HUES64 (cell line): ENCODE data around the gene GRIA1.

Experiments
- H3K27ac ChIP-seq: 2 replicates; pipeline ENCODE4 v1.7.0; 2013; ENCODE audit warnings: low read depth, low read length, inconsistent platforms
- H3K27me3 ChIP-seq: 2 replicates; pipeline ENCODE4 v1.6.1; 2013; ENCODE audit warnings: mild to moderate bottlenecking, low read length; ENCODE audit not compliant: insufficient read depth
- H3K36me3 ChIP-seq: 2 replicates; pipeline ENCODE4 v1.6.1; 2013; ENCODE audit warnings: mild to moderate bottlenecking, low read length; ENCODE audit not compliant: insufficient read depth
- H3K4me1 ChIP-seq: 2 replicates; pipeline ENCODE4 v1.6.1; 2013; ENCODE audit warnings: mild to moderate bottlenecking, low read length, moderate library complexity; ENCODE audit not compliant: insufficient read depth
- H3K4me3 ChIP-seq: 2 replicates; pipeline ENCODE4 v1.5.1; 2013; ENCODE audit warnings: mild to moderate bottlenecking, low read length, moderate library complexity
- H3K9ac ChIP-seq: 2 replicates; pipeline ENCODE4 v1.6.1; 2013; ENCODE audit warnings: mild to moderate bottlenecking, low read depth, low read length
- H3K9me3 ChIP-seq: 2 replicates; pipeline ENCODE4 v1.6.1; 2013; ENCODE audit warnings: low read depth, low read length; ENCODE audit not compliant: insufficient read depth
- WGBS: fragments of 150-250, 120-280 bp; methylation state at CpG from one replicate; pipeline ENCODE4 v1.1.7; 2013; ENCODE audit warnings: missing lambda C conversion rate; 5-methylcytosine and 5-hydroxymethylcytosine counted together

GRIA1 gene

GRCh38 chr5:153802050-153802821 is 311.8 kb downstream of the GRIA1 start:
- Histone ChIP-seq H3K9ac (no peak overlapping the region), H3K27ac (no peak overlapping the region), H3K27me3 (no peaks in the 10 kb centered on the region), H3K4me1 (no peaks in the 10 kb centered on the region), H3K9me3 (no peaks in the 10 kb centered on the region), H3K36me3 (no peaks in the 10 kb centered on the region), H3K4me3 (no peak overlapping the region)
- whole genome bisulfite sequencing: 90% methylated on average over 12 of the region's 12 CpGs

- Histone ChIP-seq H3K9ac (no peak overlapping the region), H3K27ac (no peak overlapping the region), H3K4me3 (no peak overlapping the region), H3K27me3 (no peaks in the 10 kb centered on the region), H3K4me1 (no peaks in the 10 kb centered on the region), H3K36me3 (no peaks in the 10 kb centered on the region), H3K9me3 (no peaks in the 10 kb centered on the region)
- 78% methylated on average over 2 of the region's 2 CpGs for WGBS
These were observed 317.3 kb downstream of the GRIA1 start for GRCh38 chr5:153807801-153808200.

- Histone ChIP-seq H3K4me1 (no peaks in the 10 kb centered on the region), H3K9ac (no peak overlapping the region), H3K9me3 (no peaks in the 10 kb centered on the region), H3K27ac (no peak overlapping the region), H3K36me3 (no peaks in the 10 kb centered on the region), H3K4me3 (no peak overlapping the region), H3K27me3 (no peaks in the 10 kb centered on the region)
These were observed 318.7 kb downstream of the GRIA1 start for GRCh38 chr5:153809166-153809565.

GRCh38 chr5:153813901-153814300 is 323.4 kb downstream of the GRIA1 start:
- H3K9ac ChIP-seq: no peak overlapping the region
- no peaks in the 10 kb centered on the region for H3K4me1 ChIP-seq
- no peaks in the 10 kb centered on the region for H3K9me3 ChIP-seq
- H3K36me3 ChIP-seq: no peaks in the 10 kb centered on the region
- WGBS: 95% methylated on average over 3 of the region's 4 CpGs
- no peak overlapping the region for H3K27ac ChIP-seq
- H3K27me3 ChIP-seq: no peaks in the 10 kb centered on the region
- H3K4me3 ChIP-seq: no peak overlapping the region

- no peaks in the 10 kb centered on the region for H3K4me1 ChIP-seq
- 86% methylated on average over 2 of the region's 2 CpGs for WGBS
- H3K9me3 ChIP-seq: no peaks in the 10 kb centered on the region
- H3K9ac ChIP-seq: no peak overlapping the region
- H3K27me3 ChIP-seq: no peaks in the 10 kb centered on the region
- no peak overlapping the region for H3K27ac ChIP-seq
- no peak overlapping the region for H3K4me3 ChIP-seq
- no peaks in the 10 kb centered on the region for H3K36me3 ChIP-seq
These were observed 326.4 kb downstream of the GRIA1 start for GRCh38 chr5:153816870-153817269.

GRCh38 chr5:153818626-153819025 is 328.2 kb downstream of the GRIA1 start:
- Histone ChIP-seq H3K27ac (no peak overlapping the region), H3K36me3 (no peaks in the 10 kb centered on the region), H3K4me1 (no peaks in the 10 kb centered on the region), H3K9me3 (no peaks in the 10 kb centered on the region), H3K27me3 (no peaks in the 10 kb centered on the region), H3K9ac (no peak overlapping the region), H3K4me3 (no peak overlapping the region)
- WGBS: 93% methylated on average over 2 of the region's 2 CpGs

GRCh38 chr5:153823036-153823435 is 332.6 kb downstream of the GRIA1 start:
- no peak overlapping the region for H3K9ac ChIP-seq

GRCh38 chr5:153824909-153825308 is 334.4 kb downstream of the GRIA1 start:
- Histone ChIP-seq H3K27ac (no peak overlapping the region), H3K9ac (no peak overlapping the region), H3K27me3 (no peaks in the 10 kb centered on the region), H3K9me3 (no peaks in the 10 kb centered on the region), H3K4me1 (peaks cover 18% of the 10 kb centered on the region), H3K36me3 (no peaks in the 10 kb centered on the region), H3K4me3 (no peak overlapping the region)
- 21% methylated on average over 6 of the region's 6 CpGs for WGBS

More at GRCh38 chr5:153823036-153823435, 332.6 kb downstream of the GRIA1 start:
- no peaks in the 10 kb centered on the region for H3K36me3 ChIP-seq
- H3K4me3 ChIP-seq: no peak overlapping the region
- H3K4me1 ChIP-seq: peaks cover 15% of the 10 kb centered on the region
- no peak overlapping the region for H3K27ac ChIP-seq
- H3K9me3 ChIP-seq: no peaks in the 10 kb centered on the region
- no peaks in the 10 kb centered on the region for H3K27me3 ChIP-seq
- 93% methylated on average over 2 of the region's 3 CpGs for WGBS

- H3K27ac ChIP-seq: no peak overlapping the region
- no peak overlapping the region for H3K4me3 ChIP-seq
- peaks cover 18% of the 10 kb centered on the region for H3K4me1 ChIP-seq
- no peaks in the 10 kb centered on the region for H3K9me3 ChIP-seq
- 83% methylated on average over 4 of the region's 4 CpGs for whole genome bisulfite sequencing
- no peaks in the 10 kb centered on the region for H3K27me3 ChIP-seq
- no peaks in the 10 kb centered on the region for H3K36me3 ChIP-seq
- H3K9ac ChIP-seq: no peak overlapping the region
These were observed 336.9 kb downstream of the GRIA1 start for GRCh38 chr5:153827397-153827796.

- Histone ChIP-seq H3K9me3 (no peaks in the 10 kb centered on the region), H3K36me3 (no peaks in the 10 kb centered on the region), H3K27me3 (no peaks in the 10 kb centered on the region), H3K27ac (no peak overlapping the region), H3K4me3 (no peak overlapping the region), H3K9ac (no peak overlapping the region), H3K4me1 (peaks cover 11% of the 10 kb centered on the region)
- 74% methylated on average over 6 of the region's 8 CpGs for WGBS
These were observed 339.1 kb downstream of the GRIA1 start for GRCh38 chr5:153829510-153830065.

- no peaks in the 10 kb centered on the region for H3K9me3 ChIP-seq
- H3K36me3 ChIP-seq: no peaks in the 10 kb centered on the region
- no peak overlapping the region for H3K9ac ChIP-seq
- peaks cover 3% of the 10 kb centered on the region; the same call in 1 of the 2 replicates for H3K4me1 ChIP-seq
- H3K27ac ChIP-seq: no peak overlapping the region
- H3K4me3 ChIP-seq: no peak overlapping the region
- 63% methylated on average over 2 of the region's 2 CpGs for WGBS
- H3K27me3 ChIP-seq: no peaks in the 10 kb centered on the region
These were observed 341.5 kb downstream of the GRIA1 start for GRCh38 chr5:153831973-153832372.
